ENCODE data around the gene CELF6.

The CELF6 gene

GRCh38 chr15:72236381-72237003 lies 83.5 kb downstream of the CELF6 start:
- no peaks in the 10 kb centered on the region for H3K9me3 ChIP-seq
- H3K4me1 ChIP-seq: peaks cover 14% of the 10 kb centered on the region
- H3K4me3 ChIP-seq (ENCODE audit: low read depth, low read length): no peak overlapping the region
- DNase-seq: no peak
- TF ChIP-seq CTCF (IDR thresholded peaks at IDR 0.05; ENCODE audit: low read depth, low read length): no peak
- peaks cover 8% of the 10 kb centered on the region for H3K36me3 ChIP-seq
- no peaks in the 10 kb centered on the region for H3K27me3 ChIP-seq

- no peak for DNase-seq
- TF ChIP-seq CTCF (IDR thresholded peaks at IDR 0.05; ENCODE audit: low read depth, low read length): no peak
- Histone ChIP-seq H3K27me3 (no peaks in the 10 kb centered on the region), H3K4me1 (peaks cover 14% of the 10 kb centered on the region), H3K36me3 (0 out of 2 replicates have a peak, but pooled peaks cover 3% of the 10 kb centered on the region), H3K9me3 (no peaks in the 10 kb centered on the region), H3K4me3 (ENCODE audit: low read depth, low read length) (no peak overlapping the region)
These were observed 84.7 kb downstream of the CELF6 start for GRCh38 chr15:72235298-72235697.
